ENCODE data around the gene KATNBL1. TPM values are rescaled to one million over a fixed set of nuclear protein-coding genes. Genes with fewer than 3 reads are reported as not detected.

Gene KATNBL1
- polyA plus RNA-seq (2013, experiment 1 of 2), result 14.6 TPM
- polyA plus RNA-seq (2013, experiment 2 of 2), result 14.2 TPM

GRCh38 chr15:34209421-34210282 lies at the start of gene KATNBL1:
Gene KATNBL1 (minus strand): TSS chr15:34210096. CDS start chr15:34163676, 46,420 bp downstream.
- H3K4me2 ChIP-seq (ENCODE audit: low read length), result peak within 1 kb of the TSS; percentile 14
- peak within 1 kb of the TSS; percentile 99 for H3K27ac ChIP-seq (ENCODE audit: low read depth, low read length)
- peak within 1 kb of the TSS; percentile 83 for H2BK5ac ChIP-seq (ENCODE audit: low read length)
- no peak within 1 kb of the TSS for H2AK5ac ChIP-seq (ENCODE audit: low read length)
- no peak within 1 kb of the TSS for H3K4ac ChIP-seq (ENCODE audit: low read depth, low read length)
- peak within 1 kb of the TSS; percentile 96 for H3K18ac ChIP-seq (ENCODE audit: low read length)
- peak; percentile 95 for DNase-seq
- H3K27me3 ChIP-seq (ENCODE audit: insufficient read depth, low read length, poor library complexity), result no peaks in the 10 kb centered on the region
- peak within 1 kb of the TSS; percentile 94 for H3K56ac ChIP-seq (ENCODE audit: low read length)
- H3K23ac ChIP-seq (ENCODE audit: low read length), result no peak within 1 kb of the TSS
- peak within 1 kb of the TSS; percentile 54 for H2BK120ac ChIP-seq (ENCODE audit: low read depth, low read length)
- H4K8ac ChIP-seq (ENCODE audit: low read depth, low read length), result no peak within 1 kb of the TSS
- H4K5ac ChIP-seq (ENCODE audit: low read length), result no peak within 1 kb of the TSS
- no peak within 1 kb of the TSS for H2BK15ac ChIP-seq (replicated peaks; ENCODE audit: low read depth)
- peaks cover 13% of the 10 kb centered on the region for H3K79me2 ChIP-seq (ENCODE audit: control insufficient read depth, insufficient read depth, low read length)
- WGBS (ENCODE audit: extremely low coverage, insufficient coverage, low lambda C conversion rate), result no CpG with 5 or more reads among the region's 81 CpGs
- no peaks in the 10 kb centered on the region for H3K36me3 ChIP-seq (ENCODE audit: control insufficient read depth, insufficient read depth, low read length)
- H3K4me1 ChIP-seq (ENCODE audit: control insufficient read depth, low read depth, low read length), result peaks cover 3% of the 10 kb centered on the region
- peaks cover 2% of the 10 kb centered on the region for H3K79me1 ChIP-seq (ENCODE audit: low read length)
- H3K4me3 ChIP-seq (ENCODE audit: low read length), result peak within 1 kb of the TSS; percentile 83
- H3K9ac ChIP-seq (ENCODE audit: low read length), result peak within 1 kb of the TSS; percentile 85

- no CpG with 5 or more reads among the region's 3 CpGs for WGBS (ENCODE audit: extremely low coverage, insufficient coverage, low lambda C conversion rate)
- Histone ChIP-seq H3K79me2 (ENCODE audit: control insufficient read depth, insufficient read depth, low read length) (no peaks in the 10 kb centered on the region), H3K27ac (ENCODE audit: low read depth, low read length) (no peak overlapping the region), H3K4me2 (ENCODE audit: low read length) (no peak overlapping the region), H3K4me1 (ENCODE audit: control insufficient read depth, low read depth, low read length) (no peaks in the 10 kb centered on the region), H2BK15ac (replicated peaks; ENCODE audit: low read depth) (no peak overlapping the region), H3K27me3 (ENCODE audit: insufficient read depth, low read length, poor library complexity) (no peaks in the 10 kb centered on the region), H3K23ac (ENCODE audit: low read length) (no peak overlapping the region), H3K4me3 (ENCODE audit: low read length) (no peak overlapping the region), H4K8ac (ENCODE audit: low read depth, low read length) (no peak overlapping the region), H3K4ac (ENCODE audit: low read depth, low read length) (no peak overlapping the region), H3K9ac (ENCODE audit: low read length) (no peak overlapping the region), H3K56ac (ENCODE audit: low read length) (no peak overlapping the region), H3K36me3 (ENCODE audit: control insufficient read depth, insufficient read depth, low read length) (no peaks in the 10 kb centered on the region), H4K5ac (ENCODE audit: low read length) (no peak overlapping the region), H3K18ac (ENCODE audit: low read length) (no peak overlapping the region), H3K79me1 (ENCODE audit: low read length) (no peaks in the 10 kb centered on the region), H2AK5ac (ENCODE audit: low read length) (no peak overlapping the region), H2BK5ac (ENCODE audit: low read length) (no peak overlapping the region), H2BK120ac (ENCODE audit: low read depth, low read length) (no peak overlapping the region)
- DNase-seq, result no peak
Measured at GRCh38 chr15:34259566-34259965, 49.7 kb upstream of the KATNBL1 start.

- Histone ChIP-seq H4K8ac (ENCODE audit: low read depth, low read length) (no peak overlapping the region), H3K36me3 (ENCODE audit: control insufficient read depth, insufficient read depth, low read length) (no peaks in the 10 kb centered on the region)
Measured at GRCh38 chr15:34258151-34258550, 48.3 kb upstream of the KATNBL1 start.

GRCh38 chr15:34252545-34252944 lies 42.6 kb upstream of the KATNBL1 start:
- no peak overlapping the region for H2AK5ac ChIP-seq (ENCODE audit: low read length)
- H2BK15ac ChIP-seq (replicated peaks; ENCODE audit: low read depth), result no peak overlapping the region
- no peaks in the 10 kb centered on the region for H3K27me3 ChIP-seq (ENCODE audit: insufficient read depth, low read length, poor library complexity)
- no peak overlapping the region for H3K56ac ChIP-seq (ENCODE audit: low read length)
- H3K79me2 ChIP-seq (ENCODE audit: control insufficient read depth, insufficient read depth, low read length), result no peaks in the 10 kb centered on the region
- no peak overlapping the region for H3K18ac ChIP-seq (ENCODE audit: low read length)
- no peaks in the 10 kb centered on the region for H3K79me1 ChIP-seq (ENCODE audit: low read length)
- H2BK5ac ChIP-seq (ENCODE audit: low read length), result no peak overlapping the region
- H3K27ac ChIP-seq (ENCODE audit: low read depth, low read length), result no peak overlapping the region
- no peak overlapping the region for H3K4me3 ChIP-seq (ENCODE audit: low read length)
- DNase-seq, result no peak
- H4K5ac ChIP-seq (ENCODE audit: low read length), result no peak overlapping the region
- H3K23ac ChIP-seq (ENCODE audit: low read length), result no peak overlapping the region
- no peak overlapping the region for H3K4me2 ChIP-seq (ENCODE audit: low read length)
- H4K8ac ChIP-seq (ENCODE audit: low read depth, low read length), result no peak overlapping the region
- H3K4ac ChIP-seq (ENCODE audit: low read depth, low read length), result no peak overlapping the region
- no peak overlapping the region for H2BK120ac ChIP-seq (ENCODE audit: low read depth, low read length)
- no peaks in the 10 kb centered on the region for H3K4me1 ChIP-seq (ENCODE audit: control insufficient read depth, low read depth, low read length)
- H3K9ac ChIP-seq (ENCODE audit: low read length), result no peak overlapping the region
- no peaks in the 10 kb centered on the region for H3K36me3 ChIP-seq (ENCODE audit: control insufficient read depth, insufficient read depth, low read length)

More at GRCh38 chr15:34258151-34258550, 48.3 kb upstream of the KATNBL1 start:
- Histone ChIP-seq H3K27ac (ENCODE audit: low read depth, low read length) (no peak overlapping the region), H3K79me1 (ENCODE audit: low read length) (no peaks in the 10 kb centered on the region), H3K23ac (ENCODE audit: low read length) (no peak overlapping the region), H3K4ac (ENCODE audit: low read depth, low read length) (no peak overlapping the region), H4K5ac (ENCODE audit: low read length) (no peak overlapping the region), H3K9ac (ENCODE audit: low read length) (no peak overlapping the region), H3K79me2 (ENCODE audit: control insufficient read depth, insufficient read depth, low read length) (no peaks in the 10 kb centered on the region), H2AK5ac (ENCODE audit: low read length) (no peak overlapping the region), H2BK120ac (ENCODE audit: low read depth, low read length) (no peak overlapping the region), H3K4me3 (ENCODE audit: low read length) (no peak overlapping the region), H3K56ac (ENCODE audit: low read length) (no peak overlapping the region), H3K18ac (ENCODE audit: low read length) (no peak overlapping the region), H3K4me1 (ENCODE audit: control insufficient read depth, low read depth, low read length) (no peaks in the 10 kb centered on the region), H2BK5ac (ENCODE audit: low read length) (no peak overlapping the region), H3K4me2 (ENCODE audit: low read length) (no peak overlapping the region), H3K27me3 (ENCODE audit: insufficient read depth, low read length, poor library complexity) (no peaks in the 10 kb centered on the region), H2BK15ac (replicated peaks; ENCODE audit: low read depth) (no peak overlapping the region)
- no peak for DNase-seq
- no CpG with 5 or more reads among the region's 2 CpGs for WGBS (ENCODE audit: extremely low coverage, insufficient coverage, low lambda C conversion rate)

GRCh38 chr15:34248190-34248589 lies 38.3 kb upstream of the KATNBL1 start:
- H2BK120ac ChIP-seq (ENCODE audit: low read depth, low read length), result no peak overlapping the region
- H3K4me2 ChIP-seq (ENCODE audit: low read length), result no peak overlapping the region
- H3K9ac ChIP-seq (ENCODE audit: low read length), result no peak overlapping the region
- H3K4me3 ChIP-seq (ENCODE audit: low read length), result no peak overlapping the region
- no peak overlapping the region for H3K18ac ChIP-seq (ENCODE audit: low read length)
- no CpG with 5 or more reads among the region's 1 CpG for WGBS (ENCODE audit: extremely low coverage, insufficient coverage, low lambda C conversion rate)
- no peak overlapping the region for H2AK5ac ChIP-seq (ENCODE audit: low read length)
- H3K23ac ChIP-seq (ENCODE audit: low read length), result no peak overlapping the region
- no peak overlapping the region for H4K8ac ChIP-seq (ENCODE audit: low read depth, low read length)
- H2BK5ac ChIP-seq (ENCODE audit: low read length), result no peak overlapping the region
- H3K79me2 ChIP-seq (ENCODE audit: control insufficient read depth, insufficient read depth, low read length), result no peaks in the 10 kb centered on the region
- no peaks in the 10 kb centered on the region for H3K27me3 ChIP-seq (ENCODE audit: insufficient read depth, low read length, poor library complexity)
- H3K27ac ChIP-seq (ENCODE audit: low read depth, low read length), result no peak overlapping the region
- no peaks in the 10 kb centered on the region for H3K79me1 ChIP-seq (ENCODE audit: low read length)
- no peak overlapping the region for H3K4ac ChIP-seq (ENCODE audit: low read depth, low read length)
- H4K5ac ChIP-seq (ENCODE audit: low read length), result no peak overlapping the region
- no peak overlapping the region for H3K56ac ChIP-seq (ENCODE audit: low read length)
- no peaks in the 10 kb centered on the region for H3K36me3 ChIP-seq (ENCODE audit: control insufficient read depth, insufficient read depth, low read length)
- no peak for DNase-seq
- H2BK15ac ChIP-seq (replicated peaks; ENCODE audit: low read depth), result no peak overlapping the region
- no peaks in the 10 kb centered on the region for H3K4me1 ChIP-seq (ENCODE audit: control insufficient read depth, low read depth, low read length)

Data from mesendoderm (in vitro differentiated cells).